AG04450 (cell line): ENCODE measurements around the gene MYMK. TPM values are rescaled to one million over a fixed set of nuclear protein-coding genes. Genes with fewer than 3 reads are reported as not detected.

Source experiments
- CTCF ChIA-PET: fragments of 300-600, 350-600 bp; formaldehyde crosslinking; extraction: SDS; loops from one replicate; lab custom pipeline; 2022; ENCODE audit warnings: antibody characterized with exemption, inconsistent platforms; lab: Charles Lee
- POLR2A ChIA-PET: fragments of 350-600 bp; formaldehyde crosslinking; extraction: SDS; loops from one replicate; lab custom pipeline; 2021; ENCODE audit warnings: antibody characterized with exemption, inconsistent platforms; lab: Yijun Ruan, JAX
- DNase-seq: peaks from one replicate; pipeline ENCODE4 v3.0.0-alpha.2; 2011; ENCODE audit warnings: low read depth, low spot score
- H3K27ac ChIP-seq: one replicate; pipeline ENCODE4 v1.5.1; 2012; ENCODE audit warnings: low read depth, low read length, control low read depth
- H3K27me3 ChIP-seq: one replicate; pipeline ENCODE4 v1.6.0; 2012; ENCODE audit warnings: low read length; ENCODE audit not compliant: control insufficient read depth, insufficient read depth
- H3K4me3 ChIP-seq: 2 replicates; pipeline ENCODE4 v1.5.1; 2011; ENCODE audit warnings: mild to moderate bottlenecking, low read depth, low read length, control low read depth
- H3K9me3 ChIP-seq: 2 replicates; pipeline ENCODE4 v1.5.1; 2012; ENCODE audit warnings: low read length; ENCODE audit not compliant: control insufficient read depth, insufficient read depth
- CTCF ChIP-seq: IDR thresholded peaks from 2 replicates; pipeline ENCODE4 v1.5.1; 2011; ENCODE audit warnings: low read depth, low read length, control low read depth, inconsistent platforms
- polyA plus RNA-seq: library from polyadenylated mRNA; depleted of rRNA; stranded (reverse); fragments of >200 nt; gene quantifications from 2 replicates; pipeline ENCODE4 v1.2.3, GENCODE V29; 2011

The MYMK gene
- polyA plus RNA-seq, 1 experiment = not detected

DNA sequence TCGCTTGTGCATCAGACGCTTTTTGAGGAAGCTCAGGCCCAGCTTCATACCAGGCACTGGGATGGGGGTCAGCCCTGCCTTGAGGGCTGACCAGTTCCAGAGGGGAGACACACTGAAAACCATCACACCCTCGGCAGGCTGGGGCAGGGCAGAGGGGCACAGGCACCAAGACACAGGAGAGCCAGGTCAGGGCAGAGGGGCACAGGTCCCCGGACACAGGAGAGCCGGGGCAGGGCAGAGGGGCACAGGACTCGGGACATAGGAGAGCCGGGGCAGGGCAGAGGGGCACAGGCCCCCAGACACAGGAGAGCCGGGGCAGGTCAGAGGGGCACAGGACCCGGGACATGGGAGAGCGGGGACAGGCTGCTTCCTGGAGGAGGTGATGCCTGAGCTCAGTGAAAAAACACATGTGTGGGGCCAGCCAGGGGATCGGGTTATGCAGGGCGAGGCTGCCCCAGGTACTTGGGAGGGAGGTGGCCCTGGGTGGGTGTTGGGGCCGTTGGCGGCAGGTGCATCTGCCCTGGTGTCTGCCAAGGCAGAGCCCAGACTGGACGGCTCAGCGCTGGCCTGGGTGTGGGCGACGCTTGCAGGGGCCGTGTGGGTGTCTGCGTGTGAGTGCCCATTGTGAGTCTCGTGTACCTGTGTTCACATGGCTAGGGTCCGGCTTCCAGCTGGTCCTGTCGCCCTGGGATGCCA is 30.8 kb downstream of the MYMK start:
- Histone ChIP-seq H3K9me3 (peaks cover 3% of the 10 kb centered on the region), H3K27ac (no peak overlapping the region), H3K4me3 (no peak overlapping the region), H3K27me3 (peaks cover 65% of the 10 kb centered on the region)
- POLR2A ChIA-PET = no interaction called here
- CTCF ChIA-PET = interaction anchor here (0.7 kb wide), 1 partner anchor 24 kb away, joined by 3 read pairs; no protein-coding TSS in a partner anchor
- TF ChIP-seq CTCF = no peak
- no peak for DNase-seq

DNA sequence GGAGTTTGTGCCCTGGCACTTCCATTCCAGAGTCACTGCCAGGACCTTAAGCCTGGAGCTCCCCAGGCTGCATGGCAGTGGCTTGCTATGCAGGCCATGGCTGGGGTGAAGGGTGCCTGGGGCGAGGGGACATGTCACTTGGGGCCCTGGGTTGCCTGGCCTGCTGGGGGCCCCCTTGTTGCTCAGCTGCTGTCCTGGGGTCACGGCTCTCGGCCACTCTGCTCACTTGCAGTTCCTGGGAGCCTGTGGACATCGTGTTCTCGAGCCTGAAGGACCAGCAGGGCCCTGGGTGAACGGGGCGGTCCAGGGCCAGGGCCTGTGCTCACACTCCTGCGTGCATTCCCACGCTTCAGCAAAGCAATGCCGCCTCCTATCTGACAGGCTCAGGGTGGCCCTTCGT is 31.3 kb downstream of the MYMK start:
- no peak for TF ChIP-seq CTCF
- no peak overlapping the region for H3K27ac ChIP-seq
- H3K9me3 ChIP-seq = peaks cover 3% of the 10 kb centered on the region
- peaks cover 59% of the 10 kb centered on the region for H3K27me3 ChIP-seq
- ChIA-PET CTCF (no interaction called here), POLR2A (no interaction called here)
- no peak for DNase-seq
- H3K4me3 ChIP-seq = no peak overlapping the region

DNA sequence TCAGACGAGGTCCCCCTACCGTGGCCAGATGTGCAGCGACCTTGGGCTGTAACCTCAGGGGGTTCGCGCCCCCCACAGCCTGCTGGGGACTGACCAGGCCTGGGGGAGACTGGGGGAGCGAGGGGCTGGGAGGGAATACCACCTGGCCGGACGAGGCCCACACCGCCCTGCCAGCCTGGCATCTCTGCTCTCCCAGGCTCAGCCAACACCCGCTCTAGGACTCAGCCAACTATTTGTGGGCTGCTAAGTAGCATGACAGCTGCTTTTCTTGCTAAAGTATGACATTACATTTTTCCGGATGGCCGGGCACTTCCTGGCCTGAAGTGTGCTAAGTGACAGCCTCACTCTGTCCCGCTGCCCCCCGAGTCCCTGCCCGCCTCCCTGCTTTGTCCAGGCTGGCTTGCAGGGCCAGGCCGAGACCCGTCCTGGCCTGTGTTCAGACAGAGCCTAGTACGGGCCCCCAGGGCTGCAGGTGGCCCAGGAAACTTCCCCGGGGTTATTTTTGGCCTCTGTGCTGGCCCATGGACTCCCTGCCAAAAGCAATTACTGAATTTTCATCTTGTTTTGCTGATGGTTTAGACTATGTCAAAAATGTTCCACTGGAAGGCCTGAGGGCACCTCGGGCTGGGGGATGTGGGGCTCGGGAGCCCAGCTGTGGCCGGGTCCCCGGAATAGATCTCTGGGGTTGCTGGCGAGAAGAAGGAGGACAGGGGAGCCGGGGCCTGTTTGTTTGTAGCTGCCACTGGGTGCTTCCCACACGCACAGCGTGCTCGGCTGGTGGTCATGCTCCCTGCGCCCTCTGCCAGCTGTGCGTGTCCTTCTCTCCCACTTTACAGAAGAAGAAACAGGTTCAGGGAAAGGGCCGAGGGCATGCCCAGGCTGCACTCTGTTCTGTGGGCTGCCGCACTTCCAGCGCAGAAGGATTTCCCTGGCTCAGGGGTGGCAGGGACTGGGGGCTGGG is 32.4 kb downstream of the MYMK start:
- H3K27ac ChIP-seq = no peak overlapping the region
- TF ChIP-seq CTCF = no peak

GRCh38 chr9:133491656-133491925 is 33.2 kb downstream of the MYMK start:
- no peak for TF ChIP-seq CTCF
- peaks cover 3% of the 10 kb centered on the region for H3K9me3 ChIP-seq
- POLR2A ChIA-PET = no interaction called here
- H3K27me3 ChIP-seq = peaks cover 42% of the 10 kb centered on the region
- no peak overlapping the region for H3K27ac ChIP-seq
- DNase-seq = no peak
- CTCF ChIA-PET = no interaction called here
- no peak overlapping the region for H3K4me3 ChIP-seq

More for the DNA sequence above, 32.4 kb downstream of the MYMK start:
- Histone ChIP-seq H3K4me3 (no peak overlapping the region), H3K9me3 (peaks cover 3% of the 10 kb centered on the region), H3K27me3 (peaks cover 50% of the 10 kb centered on the region)
- ChIA-PET POLR2A (no interaction called here), CTCF (no interaction called here)
- DNase-seq = no peak
